ENCODE measurements around the gene NOTCH1. TPM values are rescaled to one million over a fixed set of nuclear protein-coding genes. Genes with fewer than 3 reads are reported as not detected.

NOTCH1 gene
- total RNA-seq, 2 experiments from 2014 or later: 17.6 to 17.9 TPM

- TF ChIP-seq EZH2phosphoT487 (IDR thresholded peaks at IDR 0.05; ENCODE audit: borderline replicate concordance, low read depth, low read length) (no peak), CTCF (conservative IDR thresholded peaks at IDR 0.05; ENCODE audit: low read length) (no peak)
- Histone ChIP-seq H3K36me3 (ENCODE audit: insufficient read depth, low read length) (no peaks in the 10 kb centered on the region), H3K4me1 (ENCODE audit: insufficient read depth, low read length, poor library complexity, severe bottlenecking) (no peaks in the 10 kb centered on the region), H3K4me3 (ENCODE audit: low read depth, low read length, poor library complexity, severe bottlenecking) (no peak overlapping the region), H3K9me3 (ENCODE audit: low read length) (no peaks in the 10 kb centered on the region), H3K4me2 (ENCODE audit: low read length) (no peak overlapping the region), H3K27ac (ENCODE audit: low read depth, low read length, poor library complexity, severe bottlenecking) (no peak overlapping the region), H4K20me1 (ENCODE audit: insufficient read depth, low read length) (no peaks in the 10 kb centered on the region), H3K9me2 (ENCODE audit: insufficient read depth, low read length) (no peaks in the 10 kb centered on the region), H3K79me2 (ENCODE audit: insufficient read depth, low read depth, low read length) (no peaks in the 10 kb centered on the region), H2AFZ (ENCODE audit: low read length) (no peak overlapping the region)
- POLR2A ChIA-PET: no interaction called here
- BruUV-seq (replicated peaks): no TSS peak
- no peak for DNase-seq (ENCODE audit: low spot score)
- CTCF ChIA-PET (ENCODE audit: unreplicated experiment): no interaction called here
- intact Hi-C loops (cut with micrococcal nuclease; ENCODE audit: unreplicated experiment): no loop called here
Observed at GRCh38 chr9:136567651-136568287, 21.9 kb upstream of the NOTCH1 start.

GRCh38 chr9:136566901-136567300 is 21.1 kb upstream of the NOTCH1 start:
- H4K20me1 ChIP-seq (ENCODE audit: insufficient read depth, low read length): no peaks in the 10 kb centered on the region
- intact Hi-C loops (cut with micrococcal nuclease; ENCODE audit: unreplicated experiment): no loop called here
- H3K9me2 ChIP-seq (ENCODE audit: insufficient read depth, low read length): no peaks in the 10 kb centered on the region
- no peaks in the 10 kb centered on the region for H3K4me1 ChIP-seq (ENCODE audit: insufficient read depth, low read length, poor library complexity, severe bottlenecking)
- DNase-seq (ENCODE audit: low spot score): no peak
- no peak overlapping the region for H3K27ac ChIP-seq (ENCODE audit: low read depth, low read length, poor library complexity, severe bottlenecking)
- ChIA-PET CTCF (ENCODE audit: unreplicated experiment) (no interaction called here), POLR2A (no interaction called here)
- H3K4me2 ChIP-seq (ENCODE audit: low read length): no peak overlapping the region
- TF ChIP-seq CTCF (conservative IDR thresholded peaks at IDR 0.05; ENCODE audit: low read length) (no peak), EZH2phosphoT487 (IDR thresholded peaks at IDR 0.05; ENCODE audit: borderline replicate concordance, low read depth, low read length) (no peak)
- H3K36me3 ChIP-seq (ENCODE audit: insufficient read depth, low read length): no peaks in the 10 kb centered on the region
- no TSS peak for BruUV-seq (replicated peaks)
- no peak overlapping the region for H2AFZ ChIP-seq (ENCODE audit: low read length)
- H3K4me3 ChIP-seq (ENCODE audit: low read depth, low read length, poor library complexity, severe bottlenecking): no peak overlapping the region
- H3K9me3 ChIP-seq (ENCODE audit: low read length): no peaks in the 10 kb centered on the region
- no peaks in the 10 kb centered on the region for H3K79me2 ChIP-seq (ENCODE audit: insufficient read depth, low read depth, low read length)

- Histone ChIP-seq H3K36me3 (ENCODE audit: insufficient read depth, low read length) (no peaks in the 10 kb centered on the region), H3K27ac (ENCODE audit: low read depth, low read length, poor library complexity, severe bottlenecking) (no peak overlapping the region), H3K4me3 (ENCODE audit: low read depth, low read length, poor library complexity, severe bottlenecking) (no peak overlapping the region), H3K9me2 (ENCODE audit: insufficient read depth, low read length) (no peaks in the 10 kb centered on the region), H4K20me1 (ENCODE audit: insufficient read depth, low read length) (no peaks in the 10 kb centered on the region), H2AFZ (ENCODE audit: low read length) (no peak overlapping the region), H3K79me2 (ENCODE audit: insufficient read depth, low read depth, low read length) (no peaks in the 10 kb centered on the region), H3K4me1 (ENCODE audit: insufficient read depth, low read length, poor library complexity, severe bottlenecking) (no peaks in the 10 kb centered on the region), H3K9me3 (ENCODE audit: low read length) (no peaks in the 10 kb centered on the region), H3K4me2 (ENCODE audit: low read length) (no peak overlapping the region)
- DNase-seq (ENCODE audit: low spot score): no peak
- CTCF ChIA-PET (ENCODE audit: unreplicated experiment): no interaction called here
- intact Hi-C loops (cut with micrococcal nuclease; ENCODE audit: unreplicated experiment): no loop called here
- TF ChIP-seq EZH2phosphoT487 (IDR thresholded peaks at IDR 0.05; ENCODE audit: borderline replicate concordance, low read depth, low read length) (no peak), CTCF (conservative IDR thresholded peaks at IDR 0.05; ENCODE audit: low read length) (no peak)
- BruUV-seq (replicated peaks): no TSS peak
- POLR2A ChIA-PET: no interaction called here
Observed at GRCh38 chr9:136566553-136566895, 20.7 kb upstream of the NOTCH1 start.
